SK-N-SH (cell line): ENCODE measurements around the gene PLD1.

Experiments
- EP300 ChIP-seq, 2 experiments: IDR thresholded peaks; 2 replicates each; pipeline versions ENCODE4 v1.4.0 to v1.6.1; 2012; ENCODE audit warnings: borderline replicate concordance in 1 of 2, low read depth in 1 of 2, low read length in 1 of 2
- EZH2phosphoT487 ChIP-seq: fragments of 200-600 bp; sonication (generic); IDR thresholded peaks from 2 replicates; pipeline ENCODE4 v1.6.1; 2017; ENCODE audit warnings: low read depth, mixed run types, mild to moderate bottlenecking, antibody characterized with exemption, moderate library complexity, borderline replicate concordance
- FOSL2 ChIP-seq: IDR thresholded peaks from 2 replicates; pipeline ENCODE4 v1.4.0; 2012; ENCODE audit warnings: low read depth, mild to moderate bottlenecking, moderate library complexity, borderline replicate concordance
- GABPA ChIP-seq: IDR thresholded peaks from 2 replicates; pipeline ENCODE4 v1.4.0; 2012; ENCODE audit warnings: low read depth, mild to moderate bottlenecking
- NFIC ChIP-seq: IDR thresholded peaks from 2 replicates; pipeline ENCODE4 v1.4.0; 2012; ENCODE audit warnings: borderline replicate concordance
- POLR2AphosphoS5 ChIP-seq: IDR thresholded peaks from 2 replicates; pipeline ENCODE4 v1.6.1; 2012; ENCODE audit warnings: low read depth, low read length
- RAD21 ChIP-seq: IDR thresholded peaks from 2 replicates; pipeline ENCODE4 v1.6.1; 2012; ENCODE audit warnings: mild to moderate bottlenecking, low read length
- RXRA ChIP-seq: IDR thresholded peaks from 2 replicates; pipeline ENCODE4 v1.4.0; 2012; ENCODE audit warnings: low read depth, mild to moderate bottlenecking, borderline replicate concordance
- TF ChIP-seq, protein P1 (sequence below): fragments of 200-600 bp; sonication (generic); IDR thresholded peaks from 2 replicates; pipeline ENCODE4 v1.6.1; 2017; ENCODE audit warnings: antibody characterized with exemption, mild to moderate bottlenecking, moderate library complexity
- TF ChIP-seq, protein P2 (sequence below): fragments of 150-350 bp; IDR thresholded peaks from 2 replicates; pipeline ENCODE4 v1.6.1; 2017; ENCODE audit warnings: antibody characterized with exemption, low read length, low read depth, borderline replicate concordance
- TF ChIP-seq, protein P3 (sequence below): IDR thresholded peaks from 2 replicates; pipeline ENCODE4 v1.4.0; 2012; ENCODE audit warnings: low read depth

DNA sequence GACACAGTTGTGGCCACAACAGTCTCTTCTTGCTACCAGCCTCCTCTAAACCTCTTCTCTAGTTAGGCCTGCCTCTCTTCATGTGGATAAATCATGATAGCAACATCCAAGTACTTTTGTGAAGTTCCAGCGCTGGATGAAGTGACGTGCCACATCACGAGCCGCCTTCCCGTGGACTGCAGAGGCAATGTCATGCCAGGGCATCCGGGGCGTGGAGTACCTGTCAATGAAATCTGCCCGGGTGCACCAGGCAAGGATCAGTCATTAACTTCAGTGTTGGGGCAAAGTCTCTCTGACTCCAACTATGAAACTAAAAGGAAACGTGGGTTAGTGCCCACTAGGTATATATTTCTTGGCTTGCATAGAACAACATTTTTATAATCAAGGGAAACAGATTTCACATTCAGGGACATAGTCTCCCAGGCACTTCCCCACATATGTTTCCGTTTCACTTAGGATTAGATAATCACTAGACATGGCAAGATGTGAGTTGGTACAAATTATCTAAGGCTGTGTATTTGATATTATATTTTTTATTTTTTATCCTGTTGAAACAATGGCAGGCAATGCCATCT, 133.6 kb downstream of the PLD1 start:
- TF ChIP-seq, protein P1, sequence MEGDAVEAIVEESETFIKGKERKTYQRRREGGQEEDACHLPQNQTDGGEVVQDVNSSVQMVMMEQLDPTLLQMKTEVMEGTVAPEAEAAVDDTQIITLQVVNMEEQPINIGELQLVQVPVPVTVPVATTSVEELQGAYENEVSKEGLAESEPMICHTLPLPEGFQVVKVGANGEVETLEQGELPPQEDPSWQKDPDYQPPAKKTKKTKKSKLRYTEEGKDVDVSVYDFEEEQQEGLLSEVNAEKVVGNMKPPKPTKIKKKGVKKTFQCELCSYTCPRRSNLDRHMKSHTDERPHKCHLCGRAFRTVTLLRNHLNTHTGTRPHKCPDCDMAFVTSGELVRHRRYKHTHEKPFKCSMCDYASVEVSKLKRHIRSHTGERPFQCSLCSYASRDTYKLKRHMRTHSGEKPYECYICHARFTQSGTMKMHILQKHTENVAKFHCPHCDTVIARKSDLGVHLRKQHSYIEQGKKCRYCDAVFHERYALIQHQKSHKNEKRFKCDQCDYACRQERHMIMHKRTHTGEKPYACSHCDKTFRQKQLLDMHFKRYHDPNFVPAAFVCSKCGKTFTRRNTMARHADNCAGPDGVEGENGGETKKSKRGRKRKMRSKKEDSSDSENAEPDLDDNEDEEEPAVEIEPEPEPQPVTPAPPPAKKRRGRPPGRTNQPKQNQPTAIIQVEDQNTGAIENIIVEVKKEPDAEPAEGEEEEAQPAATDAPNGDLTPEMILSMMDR = no peak
- TF ChIP-seq RAD21 = no peak
- TF ChIP-seq GABPA = no peak
- TF ChIP-seq RXRA = no peak
- TF ChIP-seq, protein P2, sequence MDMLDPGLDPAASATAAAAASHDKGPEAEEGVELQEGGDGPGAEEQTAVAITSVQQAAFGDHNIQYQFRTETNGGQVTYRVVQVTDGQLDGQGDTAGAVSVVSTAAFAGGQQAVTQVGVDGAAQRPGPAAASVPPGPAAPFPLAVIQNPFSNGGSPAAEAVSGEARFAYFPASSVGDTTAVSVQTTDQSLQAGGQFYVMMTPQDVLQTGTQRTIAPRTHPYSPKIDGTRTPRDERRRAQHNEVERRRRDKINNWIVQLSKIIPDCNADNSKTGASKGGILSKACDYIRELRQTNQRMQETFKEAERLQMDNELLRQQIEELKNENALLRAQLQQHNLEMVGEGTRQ = no peak
- no peak for TF ChIP-seq FOSL2
- TF ChIP-seq, protein P3, sequence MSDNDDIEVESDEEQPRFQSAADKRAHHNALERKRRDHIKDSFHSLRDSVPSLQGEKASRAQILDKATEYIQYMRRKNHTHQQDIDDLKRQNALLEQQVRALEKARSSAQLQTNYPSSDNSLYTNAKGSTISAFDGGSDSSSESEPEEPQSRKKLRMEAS = no peak
- no peak for TF ChIP-seq EP300 (IDR thresholded peaks at IDR 0.05; ENCODE audit: borderline replicate concordance in 1 of 2, low read depth in 1 of 2, low read length in 1 of 2)
- TF ChIP-seq EZH2phosphoT487 = no peak
- TF ChIP-seq NFIC = no peak
- TF ChIP-seq POLR2AphosphoS5 = no peak
